ENCODE data around the gene ZNF668.

The ZNF668 gene

GRCh38 chr16:31073970-31074813, at the start of gene ZNF668, which contains the start of gene ZNF646:
TSS of gene ZNF668 (minus strand) at chr16:31074240. CDS start at chr16:31064459, 9,781 bp downstream.
TSS of gene ZNF646 (plus strand) at chr16:31074422. CDS start at chr16:31076325, 1,903 bp downstream.
- peak; percentile 93 to 99 (median 98) for DNase-seq (ENCODE audit: low read depth in 3 of 3)

- DNase-seq (ENCODE audit: low read depth in 3 of 3): no peak
Measured at GRCh38 chr16:31120129-31120528, 46.1 kb upstream of the ZNF668 start.

- no peak for DNase-seq (ENCODE audit: low read depth in 3 of 3)
Measured at GRCh38 chr16:31118223-31119155, 44.4 kb upstream of the ZNF668 start.

GRCh38 chr16:31117384-31118222, 43.6 kb upstream of the ZNF668 start, which contains the start of gene KAT8:
TSS of gene KAT8 (plus strand) at chr16:31117664. CDS start at chr16:31117682, 18 bp downstream.
- peak; percentile 94 to 98 (median 98) for DNase-seq (ENCODE audit: low read depth in 3 of 3)

GRCh38 chr16:31114468-31114867, 40.4 kb upstream of the ZNF668 start:
- DNase-seq (ENCODE audit: low read depth in 3 of 3): no peak

- no peak for DNase-seq (ENCODE audit: low read depth in 3 of 3)
Measured at GRCh38 chr16:31113121-31114120, 39.4 kb upstream of the ZNF668 start.

- DNase-seq (ENCODE audit: low read depth in 3 of 3): no peak
Measured at GRCh38 chr16:31112711-31113110, 38.7 kb upstream of the ZNF668 start.

- DNase-seq (ENCODE audit: low read depth in 3 of 3): no peak
Measured at GRCh38 chr16:31111881-31112466, 37.9 kb upstream of the ZNF668 start.

- no peak for DNase-seq (ENCODE audit: low read depth in 3 of 3)
Measured at GRCh38 chr16:31110106-31111034, 36.3 kb upstream of the ZNF668 start.

GRCh38 chr16:31109622-31110021, 35.6 kb upstream of the ZNF668 start:
- no peak for DNase-seq (ENCODE audit: low read depth in 3 of 3)

GRCh38 chr16:31108794-31109558, 34.9 kb upstream of the ZNF668 start:
- no peak for DNase-seq (ENCODE audit: low read depth in 3 of 3)

GRCh38 chr16:31108035-31108793, 34.2 kb upstream of the ZNF668 start, which contains the start of gene BCKDK:
TSS of gene BCKDK (plus strand) at chr16:31108386. CDS start at chr16:31109224, 838 bp downstream.
- DNase-seq (ENCODE audit: low read depth in 3 of 3): peak; percentile 57 to 83 (median 63)

GRCh38 chr16:31107465-31107867, 33.4 kb upstream of the ZNF668 start:
- DNase-seq (ENCODE audit: low read depth in 3 of 3): peak in 1 of 3 experiments; percentile 44

- DNase-seq (ENCODE audit: low read depth in 3 of 3): no peak
Measured at GRCh38 chr16:31106509-31107464, 32.7 kb upstream of the ZNF668 start.

- peak; percentile 54 to 82 (median 75) for DNase-seq (ENCODE audit: low read depth in 3 of 3)
Measured at GRCh38 chr16:31105677-31106213, 31.7 kb upstream of the ZNF668 start.
